HUES48 (cell line): Measurements from ENCODE around the gene ANKK1.

Source experiments
- H3K27ac ChIP-seq: one replicate; pipeline ENCODE4 v1.7.0; 2013; ENCODE audit warnings: low read depth, low read length, inconsistent platforms
- H3K27me3 ChIP-seq: 2 replicates; pipeline ENCODE4 v1.6.1; 2013; ENCODE audit warnings: mild to moderate bottlenecking, low read length; ENCODE audit not compliant: control insufficient read depth, insufficient read depth
- H3K36me3 ChIP-seq: 2 replicates; pipeline ENCODE4 v1.6.1; 2013; ENCODE audit warnings: low read length; ENCODE audit not compliant: control insufficient read depth, insufficient read depth
- H3K4me1 ChIP-seq: 2 replicates; pipeline ENCODE4 v1.6.1; 2013; ENCODE audit warnings: mild to moderate bottlenecking, low read length; ENCODE audit not compliant: control insufficient read depth, insufficient read depth
- H3K4me3 ChIP-seq: 2 replicates; pipeline ENCODE4 v1.5.1; 2013; ENCODE audit warnings: mild to moderate bottlenecking, low read depth, low read length
- H3K9ac ChIP-seq: 2 replicates; pipeline ENCODE4 v1.6.1; 2013; ENCODE audit warnings: mild to moderate bottlenecking, low read depth, low read length, moderate library complexity
- H3K9me3 ChIP-seq: 2 replicates; pipeline ENCODE4 v1.6.1; 2013; ENCODE audit warnings: low read length; ENCODE audit not compliant: control insufficient read depth, insufficient read depth

Gene ANKK1

GRCh38 chr11:113436672-113437252 lies 49.2 kb downstream of the ANKK1 start:
- no peak overlapping the region for H3K9ac ChIP-seq

GRCh38 chr11:113440816-113441215 lies 53.2 kb downstream of the ANKK1 start:
- Histone ChIP-seq H3K27me3 (no peaks in the 10 kb centered on the region), H3K9ac (no peak overlapping the region), H3K36me3 (no peaks in the 10 kb centered on the region), H3K4me3 (no peak overlapping the region), H3K9me3 (no peaks in the 10 kb centered on the region), H3K27ac (no peak overlapping the region), H3K4me1 (no peaks in the 10 kb centered on the region)

More at GRCh38 chr11:113436672-113437252, 49.2 kb downstream of the ANKK1 start:
- no peak overlapping the region for H3K4me3 ChIP-seq
- no peaks in the 10 kb centered on the region for H3K36me3 ChIP-seq
- peaks cover 8% of the 10 kb centered on the region; the same call in 1 of the 2 replicates for H3K4me1 ChIP-seq
- H3K9me3 ChIP-seq = no peaks in the 10 kb centered on the region
- H3K27me3 ChIP-seq = no peaks in the 10 kb centered on the region
- H3K27ac ChIP-seq = no peak overlapping the region

GRCh38 chr11:113444502-113445123 lies 57.0 kb downstream of the ANKK1 start:
- H3K9ac ChIP-seq = no peak overlapping the region
- no peak overlapping the region for H3K4me3 ChIP-seq
- no peak overlapping the region for H3K27ac ChIP-seq
- no peaks in the 10 kb centered on the region for H3K27me3 ChIP-seq
- no peaks in the 10 kb centered on the region for H3K9me3 ChIP-seq
- no peaks in the 10 kb centered on the region for H3K36me3 ChIP-seq
- no peaks in the 10 kb centered on the region for H3K4me1 ChIP-seq

- no peaks in the 10 kb centered on the region for H3K9me3 ChIP-seq
- H3K4me3 ChIP-seq = no peak overlapping the region
- H3K9ac ChIP-seq = no peak overlapping the region
- no peak overlapping the region for H3K27ac ChIP-seq
- H3K36me3 ChIP-seq = no peaks in the 10 kb centered on the region
- H3K27me3 ChIP-seq = no peaks in the 10 kb centered on the region
- no peaks in the 10 kb centered on the region for H3K4me1 ChIP-seq
Observed at GRCh38 chr11:113446112-113446511, 58.5 kb downstream of the ANKK1 start.

GRCh38 chr11:113446938-113447337 lies 59.4 kb downstream of the ANKK1 start:
- Histone ChIP-seq H3K27ac (no peak overlapping the region), H3K4me1 (no peaks in the 10 kb centered on the region), H3K9me3 (no peaks in the 10 kb centered on the region), H3K36me3 (no peaks in the 10 kb centered on the region), H3K27me3 (no peaks in the 10 kb centered on the region), H3K4me3 (no peak overlapping the region), H3K9ac (no peak overlapping the region)

GRCh38 chr11:113447621-113448315 lies 60.2 kb downstream of the ANKK1 start:
- Histone ChIP-seq H3K9ac (no peak overlapping the region), H3K27ac (no peak overlapping the region), H3K27me3 (no peaks in the 10 kb centered on the region), H3K9me3 (no peaks in the 10 kb centered on the region), H3K4me3 (no peak overlapping the region), H3K4me1 (no peaks in the 10 kb centered on the region), H3K36me3 (no peaks in the 10 kb centered on the region)

GRCh38 chr11:113448316-113448677 lies 60.7 kb downstream of the ANKK1 start:
- Histone ChIP-seq H3K36me3 (no peaks in the 10 kb centered on the region), H3K4me1 (no peaks in the 10 kb centered on the region), H3K4me3 (no peak overlapping the region), H3K9me3 (no peaks in the 10 kb centered on the region), H3K27ac (no peak overlapping the region), H3K9ac (no peak overlapping the region), H3K27me3 (no peaks in the 10 kb centered on the region)

GRCh38 chr11:113449743-113450142 lies 62.2 kb downstream of the ANKK1 start:
- H3K27ac ChIP-seq = no peak overlapping the region
- H3K36me3 ChIP-seq = no peaks in the 10 kb centered on the region
- H3K4me3 ChIP-seq = no peak overlapping the region
- no peaks in the 10 kb centered on the region for H3K27me3 ChIP-seq
- no peaks in the 10 kb centered on the region for H3K4me1 ChIP-seq
- no peaks in the 10 kb centered on the region for H3K9me3 ChIP-seq
- H3K9ac ChIP-seq = no peak overlapping the region
